ENCODE measurements around the gene EFCAB6.

Gene EFCAB6

GRCh38 chr22:43483669-43484068, 328.4 kb downstream of the EFCAB6 start:
- no peak for DNase-seq (ENCODE audit: low read depth in 2 of 2)

- DNase-seq (ENCODE audit: low read depth in 2 of 2): no peak
These were observed 328.8 kb downstream of the EFCAB6 start for GRCh38 chr22:43483266-43483665.

- no peak for DNase-seq (ENCODE audit: low read depth in 2 of 2)
These were observed 329.8 kb downstream of the EFCAB6 start for GRCh38 chr22:43482318-43482625.

GRCh38 chr22:43481568-43482317, 330.4 kb downstream of the EFCAB6 start:
- no peak for DNase-seq (ENCODE audit: low read depth in 2 of 2)

- no peak for DNase-seq (ENCODE audit: low read depth in 2 of 2)
These were observed 332.1 kb downstream of the EFCAB6 start for GRCh38 chr22:43479962-43480361.

GRCh38 chr22:43479301-43479950, 332.7 kb downstream of the EFCAB6 start:
- no peak for DNase-seq (ENCODE audit: low read depth in 2 of 2)
